Measurements from ENCODE around the gene MBP.
"Not testable (repeated sequence)": the region's sequence is repeated elsewhere in the genome, so short reads cannot be mapped to it uniquely, and the experiment has no call there.

MBP gene

DNA sequence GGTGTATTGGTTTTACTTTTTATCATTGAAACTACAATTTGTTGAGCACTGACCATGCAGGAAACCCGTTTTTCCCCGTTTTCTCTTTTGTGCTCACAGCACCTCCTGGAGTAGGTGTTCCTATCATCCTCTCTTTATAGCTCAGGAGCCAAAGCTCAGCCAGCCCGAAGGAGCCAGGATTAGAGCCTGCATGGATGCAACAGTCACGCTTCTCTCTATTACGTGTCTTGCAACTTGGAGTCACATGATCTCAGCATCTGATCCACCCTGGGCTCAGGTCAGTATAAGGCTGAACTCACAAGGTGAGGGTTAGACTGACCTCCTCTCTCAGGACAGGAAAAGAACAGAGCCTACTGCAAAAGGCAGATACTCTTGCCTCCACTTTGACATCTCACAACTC, 150.5 kb downstream of the MBP start:
- no peak for FAIRE-seq

DNA sequence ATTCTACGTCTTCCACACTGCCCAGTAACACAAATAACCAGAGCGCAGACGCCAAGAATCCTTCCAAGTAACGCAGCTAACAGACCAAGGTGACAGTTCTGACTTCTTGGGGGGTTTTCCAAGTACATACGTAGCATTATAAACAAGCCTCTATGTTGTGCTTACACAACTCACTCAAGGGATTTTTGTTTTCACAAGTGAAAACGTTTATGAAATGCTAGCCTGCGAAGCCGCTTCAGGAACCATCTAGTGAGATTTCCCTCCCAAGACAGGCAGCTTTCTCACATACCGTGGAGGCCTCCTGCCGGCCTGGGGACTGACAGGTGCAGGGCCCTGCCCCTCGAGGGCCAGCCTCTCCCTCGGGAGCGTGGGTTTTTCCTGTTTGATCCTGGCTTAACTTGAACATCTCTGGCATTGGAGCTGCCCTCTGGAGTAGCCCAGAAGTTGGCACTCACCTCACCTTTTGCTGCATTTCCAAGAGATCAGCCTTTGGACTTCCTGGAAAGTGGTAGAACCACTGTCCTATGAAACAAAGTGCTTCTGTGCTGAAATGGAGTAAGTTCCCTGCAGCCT, 151.1 kb downstream of the MBP start:
- no peak for FAIRE-seq

DNA sequence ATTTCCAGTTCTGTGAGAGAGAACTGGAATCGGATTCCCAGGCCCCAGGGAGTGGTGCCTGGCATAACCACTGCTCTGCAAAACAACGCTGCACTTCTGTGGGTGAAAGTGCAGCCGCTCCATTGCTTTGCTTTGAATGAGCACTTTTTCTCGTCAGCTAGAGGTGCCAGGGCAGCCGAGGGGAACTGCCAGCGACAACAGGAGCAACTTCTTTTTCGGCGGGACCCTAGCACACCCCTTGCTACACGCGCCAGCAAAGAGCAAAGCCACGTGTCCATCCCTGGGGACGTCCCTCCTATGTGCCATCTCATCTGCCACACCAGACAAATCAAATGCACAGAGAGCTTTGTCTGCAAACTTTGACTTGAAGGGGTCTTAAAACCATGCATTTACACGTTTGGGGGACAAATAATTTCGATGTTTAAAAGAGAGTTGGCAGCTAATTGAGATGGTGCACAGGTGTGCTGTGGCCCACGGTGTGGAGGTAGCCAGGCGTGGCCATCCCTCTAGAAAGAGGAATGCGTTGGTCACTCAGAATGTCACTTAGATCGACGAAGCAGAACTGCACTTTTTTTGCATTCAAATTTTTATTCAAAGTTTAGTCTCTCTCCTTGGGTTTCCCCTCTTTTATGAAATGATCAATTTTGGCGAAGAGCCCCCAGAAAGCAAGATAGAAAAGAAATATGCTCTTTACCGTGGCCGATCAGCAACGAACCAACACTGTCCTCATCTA, 151.8 kb downstream of the MBP start:
- no peak for FAIRE-seq

DNA sequence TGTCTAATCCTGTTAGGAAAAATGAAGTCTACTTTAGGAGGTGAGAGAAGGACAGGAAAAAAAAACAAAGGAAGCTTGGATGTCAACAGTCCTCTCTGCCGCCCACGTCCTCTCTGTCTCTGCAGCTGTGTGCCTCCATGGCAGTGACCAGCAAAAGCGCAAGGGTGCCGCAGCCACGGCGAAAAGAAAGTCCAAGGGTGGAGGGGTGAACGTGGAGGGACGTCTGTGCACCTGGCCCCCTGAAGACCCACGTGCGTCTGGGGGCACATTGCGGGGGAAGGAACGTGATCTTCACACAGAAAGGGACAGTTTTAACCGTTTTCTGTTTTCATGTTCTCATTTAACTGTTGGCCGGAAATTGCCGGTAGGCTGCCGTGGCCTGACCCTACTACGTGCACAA, 152.7 kb downstream of the MBP start:
- no peak for FAIRE-seq

DNA sequence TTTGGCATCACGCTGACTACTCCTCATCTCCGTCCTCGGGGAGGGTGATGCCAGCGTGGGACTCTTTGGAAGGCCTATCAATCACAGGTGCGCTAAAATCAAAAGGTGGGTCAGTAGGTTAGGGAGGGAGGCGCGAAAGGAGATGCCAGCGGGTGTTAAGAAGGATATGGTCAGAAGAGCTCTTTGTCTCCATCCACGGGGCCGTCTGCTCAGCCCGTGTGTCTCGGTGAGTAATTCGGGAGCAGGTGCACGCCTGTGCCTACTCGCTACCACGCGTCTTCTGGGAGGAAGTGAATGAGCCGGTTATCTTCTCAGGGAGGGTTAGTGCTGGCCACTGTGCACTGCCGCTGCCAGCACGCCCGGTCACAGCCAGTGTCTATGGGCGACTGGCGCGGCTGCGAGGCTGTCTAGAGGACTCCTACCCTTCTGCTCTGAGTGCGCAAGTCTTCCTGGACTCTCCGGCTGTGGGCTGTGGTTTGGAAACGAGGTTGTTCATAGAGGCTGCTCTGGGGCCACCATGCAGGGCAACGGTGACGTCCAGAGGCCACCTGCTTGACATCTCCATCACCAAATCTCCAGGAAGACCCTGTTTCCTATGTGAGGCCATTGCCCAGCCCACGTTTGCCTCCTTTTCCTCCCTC, 153.4 kb downstream of the MBP start:
- no peak for FAIRE-seq

DNA sequence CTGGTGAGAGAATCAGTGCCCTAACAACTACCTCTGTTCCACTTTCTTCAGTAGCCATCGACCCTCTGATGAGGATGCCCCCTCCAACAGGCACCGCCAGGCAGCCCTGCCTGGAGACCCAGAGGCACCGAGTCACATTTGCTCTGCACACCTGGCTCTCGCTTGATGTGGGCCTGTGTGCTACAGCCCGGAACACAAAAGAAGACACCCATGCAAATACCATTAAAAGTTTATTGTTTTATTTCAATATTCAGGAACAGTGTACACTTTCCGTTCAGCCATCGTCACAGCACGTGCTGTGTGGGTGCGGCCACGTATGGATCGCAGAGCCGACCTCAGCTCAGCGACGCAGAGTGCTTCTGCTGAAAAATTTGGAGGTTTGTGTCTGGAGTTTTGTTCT, 154.0 kb downstream of the MBP start:
- no peak for FAIRE-seq

DNA sequence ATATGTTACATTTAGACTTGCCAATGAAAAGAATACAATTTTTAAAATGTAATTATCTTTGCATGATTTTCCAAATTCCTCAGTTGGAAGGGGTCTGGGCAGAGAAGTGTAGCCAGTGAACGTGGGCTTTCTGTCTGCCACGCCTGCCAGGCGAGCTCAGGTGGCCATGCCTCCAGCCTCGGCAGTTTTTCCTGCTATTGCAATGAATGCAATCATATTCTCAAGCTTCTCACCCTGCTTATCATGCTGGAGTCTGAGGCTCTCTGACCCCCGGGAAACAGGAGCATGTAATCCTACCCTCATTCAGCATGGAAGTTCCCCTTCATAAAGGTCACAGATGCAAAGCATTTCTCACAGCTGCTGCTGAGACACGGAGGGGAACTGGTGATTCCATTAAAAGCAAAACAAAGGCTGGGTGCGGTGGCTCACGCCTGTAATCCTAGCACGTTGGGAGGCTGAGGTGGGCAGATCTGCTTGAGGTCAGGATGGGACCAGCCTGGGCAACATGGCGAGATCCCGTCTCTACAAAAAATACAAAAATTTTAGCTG, 154.8 kb downstream of the MBP start:
- no peak for FAIRE-seq

DNA sequence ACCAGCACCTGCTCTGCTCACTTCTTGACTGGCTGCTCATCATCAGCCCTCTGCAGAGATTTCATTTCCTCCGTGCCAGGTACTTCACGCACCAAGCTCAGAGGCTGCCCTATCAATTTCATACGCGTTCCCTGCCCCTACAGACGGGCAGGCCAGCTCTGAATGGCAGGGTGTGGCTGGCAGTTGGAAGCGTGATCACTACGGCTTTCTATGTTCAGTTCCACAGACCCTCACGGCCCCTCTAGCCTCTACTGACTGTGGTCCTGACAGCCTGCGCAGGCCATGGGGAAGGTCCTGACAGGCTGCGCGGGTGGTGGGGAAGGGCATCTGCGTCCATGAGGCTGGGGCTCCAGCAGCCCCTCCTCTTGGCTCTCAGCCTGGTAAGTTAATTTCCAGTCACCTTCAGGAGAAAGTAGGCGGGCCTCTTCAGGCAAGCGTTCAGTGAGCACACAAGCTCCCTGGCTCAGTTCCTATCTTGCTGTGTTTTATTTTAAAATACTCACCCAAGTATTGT, 155.4 kb downstream of the MBP start:
- no peak for FAIRE-seq

DNA sequence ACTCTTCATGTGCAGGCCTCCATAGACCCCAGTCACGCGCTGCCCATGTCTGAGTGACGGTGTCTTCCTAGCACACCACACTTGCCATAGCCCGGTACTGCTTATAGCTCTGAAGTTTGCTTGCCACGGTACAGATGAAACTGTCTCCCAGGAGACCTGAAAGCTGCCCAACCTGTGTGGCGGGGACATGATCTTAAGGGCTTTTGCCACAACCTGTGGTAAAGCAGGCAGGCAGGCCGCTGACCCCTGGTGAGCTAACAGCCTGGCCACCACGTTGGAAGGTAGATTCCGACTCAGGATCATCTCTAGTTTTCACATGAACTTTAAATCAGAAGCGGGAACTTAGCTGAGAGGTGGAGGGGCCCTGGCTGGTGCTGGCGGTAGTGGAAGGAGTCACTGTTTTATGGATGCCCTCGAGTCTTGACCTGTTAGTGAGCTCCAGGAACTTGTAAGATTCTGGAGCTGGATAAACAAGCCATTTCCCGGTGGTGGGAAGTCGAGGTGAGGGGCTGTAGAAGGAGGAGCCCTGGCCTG, 156.9 kb downstream of the MBP start:
- no peak for FAIRE-seq

DNA sequence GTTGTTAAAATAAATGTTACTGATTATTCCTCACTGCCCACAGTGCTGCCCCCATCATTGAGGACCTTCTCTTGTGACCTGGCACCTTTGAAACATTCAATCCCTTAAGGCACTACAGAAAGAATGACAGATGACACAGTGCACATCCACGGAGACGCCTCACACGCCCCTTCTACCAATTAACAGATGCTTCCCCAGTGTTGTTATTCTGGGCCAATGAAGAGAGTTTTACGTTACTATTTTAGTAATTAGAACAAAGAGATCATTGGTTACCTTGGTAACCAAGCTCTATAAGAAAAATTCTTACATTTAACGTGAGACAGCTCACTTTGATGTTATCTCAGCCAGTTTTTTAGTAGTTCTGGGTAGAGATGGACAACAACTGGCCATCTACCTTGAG, 158.2 kb downstream of the MBP start:
- no peak for FAIRE-seq

DNA sequence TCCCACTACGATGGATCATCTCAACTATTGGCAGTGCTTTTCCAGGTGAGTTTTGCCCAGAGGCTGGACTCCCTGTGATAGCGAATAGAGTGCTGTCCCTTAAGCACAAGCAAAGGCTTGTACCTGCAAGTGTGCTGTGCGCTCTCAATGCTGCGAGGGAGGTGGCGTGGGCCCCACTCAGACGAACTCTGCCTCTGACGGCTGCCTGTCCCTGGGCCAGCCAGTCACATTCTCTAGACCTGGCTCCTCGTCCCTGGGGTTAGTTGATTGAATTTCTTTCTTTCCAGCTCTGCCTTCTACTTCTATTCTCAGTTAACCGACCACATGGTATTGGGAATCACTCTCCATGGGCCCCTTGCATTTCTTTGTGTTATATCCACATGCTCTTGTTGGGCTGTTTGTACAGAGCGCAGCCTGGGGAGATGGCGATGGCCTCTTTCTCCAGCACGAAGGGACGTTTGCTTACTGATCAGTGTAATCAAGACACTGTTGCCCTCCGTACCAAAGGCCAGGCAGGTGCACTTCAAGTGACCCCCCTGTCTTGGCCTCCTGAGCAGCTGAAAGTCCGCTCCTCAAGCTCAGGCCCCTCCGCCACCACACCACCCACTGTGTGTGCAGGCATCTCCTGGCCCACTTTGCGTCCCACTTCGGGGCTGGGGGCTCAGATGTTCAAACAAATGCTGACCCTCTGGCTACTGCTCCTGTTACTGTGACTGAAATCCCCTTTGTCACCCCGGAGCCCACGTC, 158.9 kb downstream of the MBP start:
- FAIRE-seq = no peak

DNA sequence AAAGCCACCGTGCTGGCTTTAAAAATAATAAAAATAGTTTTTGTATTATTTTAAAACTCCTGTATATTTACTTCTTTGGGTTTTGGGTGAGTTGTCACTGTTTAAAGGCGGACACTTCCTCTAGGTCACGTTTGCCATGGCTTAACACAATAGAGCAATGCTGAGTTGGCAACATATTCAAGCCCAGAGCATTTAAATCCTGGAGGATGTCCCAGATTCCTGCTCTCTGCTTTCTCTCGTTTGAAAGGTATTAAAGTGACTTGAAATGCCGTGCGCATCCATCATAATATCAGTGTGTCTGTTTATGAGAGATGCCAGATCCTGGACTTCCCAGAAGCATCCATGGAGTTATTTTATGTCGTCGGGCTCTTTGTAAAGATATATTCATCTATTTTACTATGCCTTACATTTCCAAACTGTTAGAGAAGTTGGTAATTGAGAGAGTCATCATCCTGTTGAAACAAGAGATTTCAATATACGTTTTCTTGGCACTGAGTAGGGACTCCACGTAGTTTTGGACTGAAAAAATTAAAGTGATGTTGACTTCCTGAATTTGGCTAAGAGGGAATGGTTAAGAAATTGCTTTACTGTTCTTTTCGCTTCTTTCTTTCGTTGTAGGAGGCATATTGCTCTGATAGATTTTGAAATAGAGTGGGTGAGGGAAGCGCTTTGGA, 159.6 kb downstream of the MBP start:
- no peak for FAIRE-seq

DNA sequence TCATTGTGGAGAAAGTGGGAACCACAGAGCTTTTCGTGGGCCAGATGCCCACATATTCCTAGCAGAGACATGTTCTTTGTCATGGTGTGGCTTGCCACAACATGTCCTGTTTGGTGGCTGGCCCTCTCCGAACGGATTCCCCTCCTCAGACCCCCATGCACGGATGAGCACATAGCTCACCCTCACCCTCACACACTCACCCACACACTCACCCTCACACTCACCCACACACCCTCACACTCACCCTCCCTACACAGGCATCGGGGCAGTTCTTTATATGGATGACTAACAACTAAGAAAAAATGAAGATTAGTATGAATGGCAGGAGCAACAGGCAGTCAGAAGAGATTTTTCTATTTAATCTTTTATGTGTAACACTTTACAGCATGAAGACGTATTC, 160.3 kb downstream of the MBP start:
- no peak for FAIRE-seq

DNA sequence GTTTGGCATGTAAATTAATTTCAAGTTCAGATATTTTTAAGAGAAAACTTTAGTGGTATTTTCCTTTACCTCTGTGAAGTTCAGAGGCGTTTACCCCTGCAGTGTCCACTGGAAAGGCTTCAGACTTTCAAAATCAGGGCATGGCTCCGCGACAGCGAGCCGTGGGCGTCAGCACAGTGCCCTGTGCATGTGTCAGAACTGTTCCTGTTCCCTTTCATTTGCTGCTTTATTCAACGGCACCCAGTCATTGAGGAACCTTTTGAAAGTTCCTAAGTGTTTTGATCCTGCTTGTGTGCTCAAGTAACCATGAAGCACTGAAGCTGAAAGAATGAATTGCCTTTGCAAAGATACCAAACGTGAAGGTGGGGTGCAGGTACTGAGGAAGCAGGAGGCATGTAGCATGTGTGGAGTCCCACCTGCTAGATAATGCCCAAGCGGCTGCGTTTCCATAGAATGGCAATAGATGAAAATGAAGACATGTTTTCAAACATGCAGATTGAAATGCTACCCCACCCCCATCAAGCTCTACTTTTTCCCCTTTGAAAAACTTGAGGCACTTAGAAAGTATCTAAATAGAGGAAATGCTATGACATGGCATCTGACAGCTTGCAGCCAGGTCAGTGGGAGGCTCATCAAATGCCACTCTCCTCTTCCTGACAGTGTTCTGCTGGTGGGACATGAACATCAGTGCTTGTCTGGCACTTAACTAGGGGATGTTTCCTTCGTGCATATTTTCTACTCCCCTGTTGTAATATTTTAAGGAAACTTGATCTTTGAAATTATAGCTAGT, 161.6 kb downstream of the MBP start:
- FAIRE-seq = no peak

DNA sequence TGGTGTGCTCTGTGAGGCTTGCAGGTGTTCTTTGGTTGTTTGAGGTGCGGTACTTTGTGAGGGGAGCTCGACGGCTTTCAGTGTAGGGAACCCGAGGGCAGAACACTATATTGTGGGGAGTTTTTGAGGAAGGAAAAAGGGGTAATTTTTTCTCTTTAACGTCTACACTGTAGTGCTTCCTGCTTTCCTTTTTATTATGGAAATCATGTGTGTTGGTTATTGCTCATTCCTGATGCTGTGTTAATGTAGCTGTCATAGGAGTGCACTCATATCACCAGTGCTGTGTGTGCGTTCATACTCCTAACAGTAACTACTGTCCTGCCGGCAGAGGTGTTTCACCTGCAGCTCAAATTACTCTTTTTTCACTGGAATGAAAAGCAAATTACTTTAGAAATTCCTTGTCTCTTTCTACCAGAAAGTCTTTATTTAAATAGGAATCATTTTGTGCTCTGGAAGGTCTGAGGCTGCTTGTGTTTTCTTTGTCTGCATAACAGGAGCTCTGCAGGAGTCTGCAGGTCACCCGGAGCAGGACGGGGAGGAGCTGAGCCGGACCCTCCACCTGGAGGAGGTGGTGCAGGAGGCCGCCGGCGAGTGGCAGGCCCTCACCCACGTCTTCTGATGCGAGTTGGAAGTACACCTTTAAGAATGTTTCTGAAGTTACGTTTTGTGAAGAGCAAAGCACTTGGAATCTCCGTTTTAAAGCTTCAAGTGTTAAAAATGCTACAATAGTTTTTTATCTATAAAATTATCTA, 164.7 kb downstream of the MBP start:
- FAIRE-seq = no peak

DNA sequence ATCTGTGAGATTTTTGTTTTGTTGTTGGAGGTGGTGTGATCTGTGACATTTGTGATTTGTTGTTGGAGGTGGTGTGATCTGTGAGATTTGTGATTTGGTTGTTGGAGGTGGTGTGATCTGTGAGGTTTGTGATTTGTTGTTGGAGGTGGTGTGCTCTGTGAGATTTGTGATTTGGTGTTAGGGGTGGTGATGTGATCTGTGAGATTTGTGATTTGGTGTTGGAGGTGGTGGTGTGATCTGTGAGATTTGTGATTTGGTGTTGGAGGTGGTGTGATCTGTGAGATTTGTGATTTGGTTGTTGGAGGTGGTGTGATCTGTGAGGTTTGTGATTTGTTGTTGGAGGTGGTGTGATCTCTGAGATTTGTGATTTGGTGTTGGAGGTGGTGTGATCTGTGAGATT, 165.3 kb downstream of the MBP start:
- FAIRE-seq = not testable (repeated sequence)

DNA sequence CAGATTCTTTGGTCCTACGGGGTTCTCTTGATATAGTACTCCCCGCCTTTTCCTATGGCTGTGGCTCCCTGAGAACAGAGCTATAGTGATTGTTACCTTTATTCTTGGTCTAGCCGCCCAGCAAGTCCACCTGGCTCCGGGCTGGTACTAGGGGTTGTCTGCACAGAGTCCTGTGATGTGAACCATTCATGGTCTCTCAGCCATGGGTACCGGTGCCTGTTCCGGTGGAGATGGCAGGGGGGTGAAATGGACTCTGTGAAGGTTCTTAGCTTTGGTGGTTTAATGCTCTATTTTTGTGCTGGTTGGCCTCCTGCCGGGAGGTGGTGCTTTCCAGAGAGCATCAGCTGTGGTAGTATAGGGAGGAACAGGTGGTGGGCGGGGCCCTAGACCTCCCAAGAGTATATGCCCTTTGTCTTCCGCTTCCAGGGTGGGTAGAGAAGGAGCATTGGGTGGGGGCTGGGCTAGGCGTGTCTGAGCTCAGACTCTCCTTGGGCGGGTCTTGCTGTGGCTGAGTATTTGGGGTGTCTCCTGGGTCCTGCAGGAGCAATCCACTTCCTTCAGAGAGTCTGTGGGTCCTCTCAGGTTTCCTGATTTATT, 166.9 kb downstream of the MBP start:
- not testable (repeated sequence) for FAIRE-seq

DNA sequence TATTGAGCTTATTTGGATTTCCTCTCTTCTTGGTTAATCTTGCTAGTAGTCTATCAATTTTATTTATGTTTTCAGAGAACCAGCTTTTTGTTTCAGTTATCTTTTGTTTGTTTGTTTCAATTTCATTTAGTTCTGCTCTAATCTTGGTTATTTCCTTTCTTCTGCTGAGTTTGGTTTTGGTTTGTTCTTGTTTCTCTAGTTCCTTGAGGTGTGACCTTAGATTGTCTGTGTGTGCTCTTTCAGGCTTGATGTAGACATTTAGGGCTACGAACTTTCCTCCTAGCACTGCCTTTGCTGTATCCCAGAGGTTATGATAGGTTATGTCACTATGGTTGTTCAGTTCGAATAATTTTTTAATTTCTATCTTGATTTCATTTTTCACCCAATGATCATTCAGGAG, 168.6 kb downstream of the MBP start:
- no peak for FAIRE-seq

DNA sequence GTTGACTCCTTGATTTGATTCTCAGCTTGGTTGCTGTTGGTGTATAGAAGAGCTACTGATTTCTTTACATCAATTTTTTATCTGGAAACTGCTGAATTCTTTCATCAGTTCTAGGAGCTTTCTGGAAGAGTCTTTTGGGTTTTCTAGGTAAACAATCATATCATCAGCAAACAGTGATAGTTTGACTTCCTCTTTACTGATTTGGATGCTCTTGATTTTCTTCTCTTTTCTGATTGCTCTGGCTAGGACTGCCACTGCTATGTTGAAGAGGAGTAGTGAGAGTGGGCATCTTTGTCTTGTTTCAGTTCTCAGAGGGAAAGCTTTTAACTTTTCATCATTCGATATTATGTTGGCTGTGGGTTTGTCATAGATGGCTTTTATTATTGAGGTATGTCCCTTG, 169.7 kb downstream of the MBP start:
- no peak for FAIRE-seq

DNA sequence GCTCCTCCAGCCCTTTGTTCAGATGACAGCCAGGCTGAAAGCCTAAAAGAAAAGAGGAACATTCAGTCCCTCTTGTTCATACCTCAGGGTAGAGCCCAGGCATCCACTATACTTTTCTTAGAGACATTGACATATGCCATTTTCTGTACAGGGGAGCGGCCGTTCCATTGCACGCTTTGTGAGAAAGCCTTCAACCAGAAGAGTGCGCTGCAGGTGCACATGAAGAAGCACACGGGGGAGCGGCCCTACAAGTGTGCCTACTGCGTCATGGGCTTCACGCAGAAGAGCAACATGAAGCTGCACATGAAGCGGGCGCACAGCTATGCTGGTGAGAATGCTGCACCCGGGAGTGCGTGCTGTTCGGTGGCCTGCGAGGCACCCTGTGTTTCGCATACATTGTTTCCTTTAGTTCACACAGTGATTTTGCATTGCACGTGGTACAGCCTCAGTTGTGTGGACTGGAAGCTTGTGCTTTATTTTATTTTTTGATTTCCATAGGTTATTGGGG, 172.0 kb downstream of the MBP start:
- FAIRE-seq = no peak

Data from G401.6 (cell line).